ENCODE measurements around the gene ZDHHC24. TPM values are rescaled to one million over a fixed set of nuclear protein-coding genes. Genes with fewer than 3 reads are reported as not detected.

Gene ZDHHC24
- 10 to 100 TPM in 1 of 4 donors, 1 to 10 TPM in 3; 3.1 to 11.0 (median 5.5) TPM for polyA plus RNA-seq
- long read RNA-seq, donor 1, full-length matches to known transcripts, result 30 of 38 reads
- long read RNA-seq, donor 1, partial matches to known transcripts, result 8 of 38 reads
- long read RNA-seq, donor 1, other reads (novel, unspliced or antisense), result 0 of 38 reads
- long read RNA-seq, donor 2, full-length matches to known transcripts, result 2 of 2 reads
- long read RNA-seq, donor 2, partial matches to known transcripts, result 0 of 2 reads
- long read RNA-seq, donor 2, other reads (novel, unspliced or antisense), result 0 of 2 reads
- long read RNA-seq, donor 3, full-length matches to known transcripts, result 3 of 3 reads
- long read RNA-seq, donor 3, partial matches to known transcripts, result 0 of 3 reads
- long read RNA-seq, donor 3, other reads (novel, unspliced or antisense), result 0 of 3 reads
- long read RNA-seq, donor 4, result 0 reads
- long read RNA-seq, donor 5, full-length matches to known transcripts, result 2 of 2 reads
- long read RNA-seq, donor 5, partial matches to known transcripts, result 0 of 2 reads
- long read RNA-seq, donor 5, other reads (novel, unspliced or antisense), result 0 of 2 reads
- long read RNA-seq, donor 6, full-length matches to known transcripts, result 6 of 6 reads
- long read RNA-seq, donor 6, partial matches to known transcripts, result 0 of 6 reads
- long read RNA-seq, donor 6, other reads (novel, unspliced or antisense), result 0 of 6 reads
- long read RNA-seq, donor 7, result 0 reads
- long read RNA-seq, donor 8, full-length matches to known transcripts, result 2 of 2 reads
- long read RNA-seq, donor 8, partial matches to known transcripts, result 0 of 2 reads
- long read RNA-seq, donor 8, other reads (novel, unspliced or antisense), result 0 of 2 reads
- long read RNA-seq, donor 9, result 0 reads
- long read RNA-seq, donor 10, full-length matches to known transcripts, result 7 of 7 reads
- long read RNA-seq, donor 10, partial matches to known transcripts, result 0 of 7 reads
- long read RNA-seq, donor 10, other reads (novel, unspliced or antisense), result 0 of 7 reads

GRCh38 chr11:66545701-66546367, at the start of gene ZDHHC24:
TSS of gene ZDHHC24 (minus strand) at chr11:66546048. CDS start at chr11:66546003, 45 bp downstream.
- H3K27ac ChIP-seq (ENCODE audit: low read depth in 1 of 3, low read length in 2 of 3), result peak within 1 kb of the TSS in 2 of 3 donors; percentile 61 to 77
- no peak for FAIRE-seq
- H3K4me3 ChIP-seq (ENCODE audit: low read depth in 1 of 3, low read length in 3 of 3), result peak within 1 kb of the TSS; percentile 66 to 85 (median 74)
- H3K36me3 ChIP-seq (ENCODE audit: control insufficient read depth in 3 of 3, insufficient read depth in 2 of 3, low read depth in 1 of 3, low read length in 3 of 3), result peaks cover 0 to 22% (median 3%) of the 10 kb centered on the region in 3 donors
- H3K27me3 ChIP-seq (ENCODE audit: control insufficient read depth in 3 of 3, insufficient read depth in 3 of 3, low read length in 3 of 3), result peaks cover 0 to 13% (median 0%) of the 10 kb centered on the region in 3 donors
- H3K9me3 ChIP-seq (ENCODE audit: control insufficient read depth in 2 of 2, insufficient read depth in 1 of 2, low read depth in 1 of 2, low read length in 1 of 2), result no peaks in the 10 kb centered on the region
- peak; percentile 97 for DNase-seq
- 0 to 1% (median 0%) methylated on average over 49 to 71 of the region's 71 CpGs for WGBS, 3 donors
- H3K4me1 ChIP-seq (ENCODE audit: control insufficient read depth in 3 of 3, insufficient read depth in 2 of 3, low read depth in 1 of 3, low read length in 2 of 3), result peaks cover 0 to 16% (median 0%) of the 10 kb centered on the region in 3 donors

DNA sequence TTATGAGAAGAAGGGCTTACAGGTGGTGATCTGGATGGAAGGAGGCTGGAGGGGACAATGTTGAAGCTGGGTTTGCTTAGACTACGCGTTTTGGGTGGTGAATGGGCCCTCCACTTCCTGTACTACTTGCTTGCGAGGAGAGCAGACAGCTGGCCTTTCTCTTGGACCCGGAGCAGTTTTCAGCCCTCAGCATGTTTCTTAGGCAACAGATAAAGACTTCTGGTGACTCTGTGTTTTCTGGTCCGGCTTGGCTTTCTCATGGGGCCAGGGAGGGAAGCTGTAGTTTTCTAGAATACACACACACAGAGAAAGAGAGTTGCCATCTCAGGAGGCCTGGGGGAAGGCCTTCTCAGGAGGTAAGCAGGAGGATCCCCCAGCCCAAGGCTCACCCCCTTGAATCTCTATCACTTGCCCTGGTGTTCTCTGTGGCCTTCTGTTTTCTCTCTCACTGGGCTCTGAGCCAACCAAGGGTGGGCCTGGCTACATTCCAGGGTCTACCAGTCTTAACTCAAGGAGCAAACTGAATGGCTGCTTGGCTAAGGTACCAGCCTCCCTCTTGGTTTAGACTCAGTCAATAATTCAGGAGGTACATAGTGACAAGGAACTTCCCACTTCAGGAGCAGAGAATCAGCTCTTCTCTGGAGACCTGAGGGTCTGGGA, 49.5 kb upstream of the ZDHHC24 start:
- H3K27ac ChIP-seq (ENCODE audit: low read depth in 1 of 3, low read length in 2 of 3), result peak overlapping the region in 2 of 3 donors; percentile 74 to 86
- DNase-seq (peak; percentile 12 to 43), FAIRE-seq (no peak)
- WGBS, 3 donors, result 37 to 55% (median 54%) methylated on average over 5 of the region's 5 CpGs
- H3K4me1 ChIP-seq (ENCODE audit: control insufficient read depth in 3 of 3, insufficient read depth in 2 of 3, low read depth in 1 of 3, low read length in 2 of 3), result peaks cover 3 to 25% (median 6%) of the 10 kb centered on the region in 3 donors
- H3K27me3 ChIP-seq (ENCODE audit: control insufficient read depth in 3 of 3, insufficient read depth in 3 of 3, low read length in 3 of 3), result no peaks in the 10 kb centered on the region
- no peak overlapping the region for H3K4me3 ChIP-seq (ENCODE audit: low read depth in 1 of 3, low read length in 3 of 3)
- peaks cover 0 to 22% of the 10 kb centered on the region in 2 donors for H3K9me3 ChIP-seq (ENCODE audit: control insufficient read depth in 2 of 2, insufficient read depth in 1 of 2, low read depth in 1 of 2, low read length in 1 of 2)
- H3K36me3 ChIP-seq (ENCODE audit: control insufficient read depth in 3 of 3, insufficient read depth in 2 of 3, low read depth in 1 of 3, low read length in 3 of 3), result peaks cover 0 to 24% (median 5%) of the 10 kb centered on the region in 3 donors

DNA sequence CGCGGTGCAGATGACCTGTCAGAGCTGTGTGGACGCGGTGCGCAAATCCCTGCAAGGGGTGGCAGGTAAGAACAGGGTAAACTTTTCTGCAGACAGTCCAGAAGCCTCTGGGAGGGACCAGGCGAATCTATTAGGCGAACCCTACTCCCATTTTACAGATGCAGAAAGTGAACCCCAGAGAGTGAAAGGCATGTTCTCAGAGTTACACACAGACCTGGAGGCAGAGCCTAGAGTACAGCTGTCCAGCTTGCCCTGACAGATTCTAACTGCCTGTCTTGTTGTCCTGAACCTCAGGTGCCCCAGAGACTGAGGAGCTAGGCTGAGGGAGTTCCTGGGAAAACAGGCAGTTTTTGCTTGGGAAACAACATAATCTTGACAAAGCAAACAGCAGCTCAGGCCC, 47.8 kb upstream of the ZDHHC24 start:
- Histone ChIP-seq H3K27me3 (ENCODE audit: control insufficient read depth in 3 of 3, insufficient read depth in 3 of 3, low read length in 3 of 3) (no peaks in the 10 kb centered on the region), H3K4me3 (ENCODE audit: low read depth in 1 of 3, low read length in 3 of 3) (peak overlapping the region in 2 of 3 donors; percentile 74 to 84), H3K36me3 (ENCODE audit: control insufficient read depth in 3 of 3, insufficient read depth in 2 of 3, low read depth in 1 of 3, low read length in 3 of 3) (peaks cover 0 to 7% (median 0%) of the 10 kb centered on the region in 3 donors), H3K27ac (ENCODE audit: low read depth in 1 of 3, low read length in 2 of 3) (peak overlapping the region in 2 of 3 donors; percentile 73 to 81), H3K9me3 (ENCODE audit: control insufficient read depth in 2 of 2, insufficient read depth in 1 of 2, low read depth in 1 of 2, low read length in 1 of 2) (peaks cover 0 to 24% of the 10 kb centered on the region in 2 donors), H3K4me1 (ENCODE audit: control insufficient read depth in 3 of 3, insufficient read depth in 2 of 3, low read depth in 1 of 3, low read length in 2 of 3) (peaks cover 3 to 25% (median 6%) of the 10 kb centered on the region in 3 donors)
- no peak for DNase-seq
- 24 to 63% (median 39%) methylated on average over 7 of the region's 7 CpGs for WGBS, 3 donors
- no peak for FAIRE-seq

DNA sequence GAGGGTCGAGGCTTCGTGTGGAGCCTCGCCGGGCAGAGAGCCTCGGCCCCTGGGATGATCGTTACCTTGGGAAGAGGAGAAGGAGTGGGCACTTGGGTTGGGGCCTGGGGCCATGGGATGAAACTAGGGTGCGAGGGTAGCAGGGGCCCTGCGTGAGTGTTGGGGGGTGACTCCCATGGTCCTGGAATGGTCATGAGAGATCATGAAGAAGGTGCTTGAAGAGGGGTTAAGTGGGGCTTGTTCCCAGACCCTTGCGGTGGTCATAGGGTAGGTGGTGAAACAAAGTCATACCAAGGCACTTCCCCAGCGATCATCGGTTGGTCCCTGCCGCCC, 47.4 kb upstream of the ZDHHC24 start:
- DNase-seq (peak in 1 of 2 donors; percentile 18), FAIRE-seq (no peak)
- Histone ChIP-seq H3K9me3 (ENCODE audit: control insufficient read depth in 2 of 2, insufficient read depth in 1 of 2, low read depth in 1 of 2, low read length in 1 of 2) (peaks cover 0 to 24% of the 10 kb centered on the region in 2 donors), H3K27me3 (ENCODE audit: control insufficient read depth in 3 of 3, insufficient read depth in 3 of 3, low read length in 3 of 3) (no peaks in the 10 kb centered on the region), H3K27ac (ENCODE audit: low read depth in 1 of 3, low read length in 2 of 3) (peak overlapping the region; percentile 71 to 81 (median 73)), H3K4me1 (ENCODE audit: control insufficient read depth in 3 of 3, insufficient read depth in 2 of 3, low read depth in 1 of 3, low read length in 2 of 3) (peaks cover 3 to 25% (median 6%) of the 10 kb centered on the region in 3 donors), H3K36me3 (ENCODE audit: control insufficient read depth in 3 of 3, insufficient read depth in 2 of 3, low read depth in 1 of 3, low read length in 3 of 3) (peaks cover 0 to 7% (median 0%) of the 10 kb centered on the region in 3 donors), H3K4me3 (ENCODE audit: low read depth in 1 of 3, low read length in 3 of 3) (peak overlapping the region; percentile 34 to 84 (median 74))
- WGBS, 3 donors, result 3 to 6% (median 6%) methylated on average over 11 to 12 of the region's 12 CpGs

DNA sequence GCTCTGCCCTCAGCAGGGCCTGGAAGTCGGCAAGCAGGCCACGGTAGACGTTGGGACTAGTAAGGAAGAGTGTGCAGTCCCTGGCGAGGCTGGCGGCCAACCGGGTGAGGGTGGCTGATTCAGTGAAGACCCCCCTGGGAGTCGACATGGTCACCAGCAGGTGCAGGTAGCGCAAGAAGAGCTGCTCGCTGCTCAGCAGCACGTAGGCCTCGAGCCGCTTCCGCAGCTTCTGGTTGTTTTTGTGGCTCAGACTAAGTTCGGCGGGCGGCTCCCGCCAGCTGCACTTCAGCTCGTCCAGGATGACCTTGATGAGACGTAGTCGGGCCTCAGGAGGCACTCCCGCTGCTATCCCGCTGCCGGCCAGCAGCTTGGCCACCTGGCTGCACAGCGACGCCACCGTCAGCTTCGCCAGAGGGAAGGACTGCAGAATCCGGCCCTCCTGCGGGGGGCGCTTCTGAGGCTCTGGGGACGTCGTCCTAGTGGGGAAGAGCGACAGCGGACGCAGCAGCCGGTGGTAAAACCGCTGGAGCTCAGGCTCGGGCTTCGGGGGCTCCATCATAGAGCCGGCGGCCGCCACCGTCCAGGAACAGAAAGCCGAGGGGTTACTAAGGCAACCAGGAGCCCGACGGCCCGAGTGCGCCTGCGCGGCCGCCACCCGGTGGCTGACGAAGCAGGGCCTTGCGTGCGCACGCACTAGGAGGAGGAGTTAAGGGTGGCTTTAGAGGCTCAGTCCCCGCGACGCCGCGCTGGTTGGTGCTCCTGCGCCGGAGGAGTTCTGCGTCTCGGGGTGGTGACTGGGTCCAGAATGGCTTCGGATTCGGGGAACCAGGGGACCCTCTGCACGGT, 46.8 kb upstream of the ZDHHC24 start, which contains the start of the genes CCDC87 and CCS:
Gene CCDC87 (minus strand): TSS at position 607 of the 846 bp plus-strand sequence. CDS start 48 bp downstream, at position 559.
Gene CCS (plus strand): TSS at position 729 of the 846 bp plus-strand sequence. CDS start 77 bp downstream, at position 806.
- Histone ChIP-seq H3K27me3 (ENCODE audit: control insufficient read depth in 3 of 3, insufficient read depth in 3 of 3, low read length in 3 of 3) (no peaks in the 10 kb centered on the region), H3K36me3 (ENCODE audit: control insufficient read depth in 3 of 3, insufficient read depth in 2 of 3, low read depth in 1 of 3, low read length in 3 of 3) (peaks cover 0 to 7% (median 0%) of the 10 kb centered on the region in 3 donors), H3K4me1 (ENCODE audit: control insufficient read depth in 3 of 3, insufficient read depth in 2 of 3, low read depth in 1 of 3, low read length in 2 of 3) (peaks cover 3 to 25% (median 6%) of the 10 kb centered on the region in 3 donors), H3K9me3 (ENCODE audit: control insufficient read depth in 2 of 2, insufficient read depth in 1 of 2, low read depth in 1 of 2, low read length in 1 of 2) (peaks cover 0 to 24% of the 10 kb centered on the region in 2 donors), H3K27ac (ENCODE audit: low read depth in 1 of 3, low read length in 2 of 3) (peak within 1 kb of the TSS; percentile 71 to 81 (median 73)), H3K4me3 (ENCODE audit: low read depth in 1 of 3, low read length in 3 of 3) (peak within 1 kb of the TSS; percentile 58 to 84 (median 74))
- FAIRE-seq (no peak), DNase-seq (peak; percentile 98 to 99)
- 16 to 18% (median 18%) methylated on average over 63 to 68 of the region's 68 CpGs for WGBS, 3 donors

- WGBS, 3 donors, result 17 to 54% (median 47%) methylated on average over 2 of the region's 2 CpGs
- DNase-seq (no peak), FAIRE-seq (no peak)
- peaks cover 3 to 25% (median 6%) of the 10 kb centered on the region in 3 donors for H3K4me1 ChIP-seq (ENCODE audit: control insufficient read depth in 3 of 3, insufficient read depth in 2 of 3, low read depth in 1 of 3, low read length in 2 of 3)
- no peak overlapping the region for H3K27ac ChIP-seq (ENCODE audit: low read depth in 1 of 3, low read length in 2 of 3)
- H3K27me3 ChIP-seq (ENCODE audit: control insufficient read depth in 3 of 3, insufficient read depth in 3 of 3, low read length in 3 of 3), result no peaks in the 10 kb centered on the region
- peaks cover 0 to 27% of the 10 kb centered on the region in 2 donors for H3K9me3 ChIP-seq (ENCODE audit: control insufficient read depth in 2 of 2, insufficient read depth in 1 of 2, low read depth in 1 of 2, low read length in 1 of 2)
- peaks cover 0 to 5% (median 0%) of the 10 kb centered on the region in 3 donors for H3K36me3 ChIP-seq (ENCODE audit: control insufficient read depth in 3 of 3, insufficient read depth in 2 of 3, low read depth in 1 of 3, low read length in 3 of 3)
- H3K4me3 ChIP-seq (ENCODE audit: low read depth in 1 of 3, low read length in 3 of 3), result no peak overlapping the region
These were observed 45.3 kb upstream of the ZDHHC24 start for GRCh38 chr11:66591175-66591574.
